Fibroblast of villous mesenchyme (primary cell): Measurements from ENCODE around the gene CYP2B6. TPM values are rescaled to one million over a fixed set of nuclear protein-coding genes. Genes with fewer than 3 reads are reported as not detected.
"Not testable (repeated sequence)": the region's sequence is repeated elsewhere in the genome, so short reads cannot be mapped to it uniquely, and the experiment has no call there.

Experiments
- DNase-seq: peaks from one replicate; pipeline ENCODE4 v3.0.0-alpha.2; 2010; ENCODE audit warnings: low read depth
- H3K4me3 ChIP-seq: 2 replicates; pipeline ENCODE4 v1.5.1; 2011; ENCODE audit warnings: low read depth, mild to moderate bottlenecking, low read length
- CTCF ChIP-seq: IDR thresholded peaks from 2 replicates; pipeline ENCODE4 v1.5.1; 2012; ENCODE audit warnings: low read depth, mild to moderate bottlenecking, low read length; ENCODE audit not compliant: insufficient read depth
- total RNA-seq: library from RNA; depleted of rRNA; stranded (reverse); fragments of >200 nt; gene quantifications from 2 replicates; pipeline ENCODE4 v1.2.3, GENCODE V29; 2012

The CYP2B6 gene
- total RNA-seq, 1 donor, result not detected

DNA sequence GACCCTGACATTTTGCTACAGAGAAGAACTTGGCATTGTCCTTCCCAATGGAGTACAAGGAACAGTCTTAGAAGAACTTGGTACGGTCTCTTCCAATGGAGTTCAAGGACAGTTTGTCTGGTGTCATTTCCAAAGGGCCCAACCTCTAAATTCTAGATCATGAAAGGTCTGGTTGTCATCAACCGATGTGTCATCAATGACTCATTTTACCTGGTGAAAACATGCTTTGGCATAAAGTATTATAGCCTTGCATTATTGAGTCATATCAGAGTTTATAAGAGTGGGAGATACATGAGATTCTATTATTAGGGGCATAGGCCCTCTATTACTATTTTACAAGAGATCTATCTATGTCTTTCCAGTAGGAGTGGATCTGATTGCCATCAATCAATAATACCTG is 4.3 kb downstream of the CYP2B6 start:
- no peak overlapping the region for H3K4me3 ChIP-seq
- no peak for TF ChIP-seq CTCF
- no peak for DNase-seq

DNA sequence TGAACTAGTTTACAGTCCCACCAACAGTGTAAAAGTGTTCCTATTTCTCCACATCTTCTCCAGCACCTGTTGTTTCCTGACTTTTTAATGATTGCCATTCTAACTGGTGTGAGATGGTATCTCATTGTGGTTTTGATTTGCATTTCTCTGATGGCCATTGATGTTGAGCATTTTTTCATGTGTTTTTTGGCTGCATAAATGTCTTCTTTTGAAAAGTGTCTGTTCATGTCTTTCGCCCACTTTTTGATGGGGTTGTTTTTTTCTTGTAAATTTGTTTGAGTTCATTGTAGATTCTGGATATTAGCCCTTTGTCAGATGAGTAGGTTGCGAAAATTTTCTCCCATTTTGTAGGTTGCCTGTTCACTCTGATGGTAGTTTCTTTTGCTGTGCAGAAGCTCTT is 7.9 kb downstream of the CYP2B6 start:
- not testable (repeated sequence) for DNase-seq, H3K4me3 ChIP-seq

DNA sequence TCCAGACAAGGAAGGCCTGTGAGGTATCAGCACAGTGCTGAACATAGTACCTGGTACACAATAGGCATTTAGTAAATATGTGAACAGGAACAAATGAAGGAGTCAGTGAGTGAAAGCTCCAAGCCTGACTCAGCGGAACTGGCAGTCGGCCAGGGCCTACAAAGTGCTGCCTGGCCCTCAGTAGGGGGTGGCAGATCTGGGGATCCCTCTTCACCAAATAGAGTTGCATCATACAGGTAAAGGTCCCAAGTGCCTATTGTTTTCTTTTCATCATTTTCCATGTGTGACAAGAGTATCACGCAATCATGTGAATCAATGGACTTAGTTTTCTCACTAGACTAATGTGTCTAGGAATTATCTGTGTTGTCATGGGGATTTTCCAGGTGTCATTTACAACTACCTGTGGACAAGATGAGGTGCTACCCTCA is 9.2 kb downstream of the CYP2B6 start:
- TF ChIP-seq CTCF, result no peak
- no peak overlapping the region for H3K4me3 ChIP-seq
- no peak for DNase-seq

- no peak for DNase-seq
- H3K4me3 ChIP-seq, result no peak overlapping the region
- TF ChIP-seq CTCF, result no peak
Observed at GRCh38 chr19:41001243-41001971, 10.3 kb downstream of the CYP2B6 start.

GRCh38 chr19:41003656-41004055 is 12.6 kb downstream of the CYP2B6 start:
- H3K4me3 ChIP-seq, DNase-seq: not testable (repeated sequence)

GRCh38 chr19:41009700-41010235 is 18.7 kb downstream of the CYP2B6 start:
- H3K4me3 ChIP-seq, result no peak overlapping the region
- DNase-seq, result no peak
- no peak for TF ChIP-seq CTCF

DNA sequence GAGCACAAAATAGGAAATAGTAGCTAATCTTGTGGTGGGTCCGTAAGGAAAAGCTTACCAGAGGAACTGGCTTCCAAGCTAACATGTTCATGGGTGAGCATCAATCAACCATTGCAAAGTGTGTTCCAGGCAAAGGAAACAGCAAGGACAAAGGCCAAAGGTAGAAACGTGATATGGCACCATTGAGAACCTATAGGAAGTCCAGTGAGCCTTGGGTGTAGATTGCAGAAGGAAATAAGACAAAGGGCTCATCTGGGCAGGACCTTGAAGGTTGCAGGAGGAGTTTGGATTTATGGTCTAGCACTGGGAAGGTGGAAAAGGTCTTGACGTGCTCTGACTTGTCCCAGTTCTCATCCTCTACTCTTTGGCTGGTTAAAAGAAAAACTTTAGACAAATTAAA is 22.3 kb downstream of the CYP2B6 start:
- no peak overlapping the region for H3K4me3 ChIP-seq
- TF ChIP-seq CTCF, result no peak

DNA sequence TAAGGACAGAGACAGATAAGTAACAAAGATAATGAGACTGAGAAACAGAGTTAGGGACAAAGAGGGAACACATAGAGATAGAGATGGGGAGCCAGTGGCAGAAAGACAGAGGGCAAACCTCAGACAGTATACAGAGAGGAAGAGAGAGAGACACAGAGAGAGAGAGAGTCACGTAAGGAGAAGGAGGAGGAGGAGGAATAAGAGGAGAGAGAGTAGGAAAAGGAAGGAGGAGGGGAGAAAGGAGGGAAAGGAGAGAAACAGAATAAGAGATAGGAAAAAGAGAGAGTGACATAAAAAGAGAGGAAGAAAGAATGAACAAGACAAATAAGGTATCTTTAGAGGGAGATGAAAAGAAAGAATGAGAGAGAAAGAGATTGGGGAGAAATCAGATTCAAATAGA is 23.6 kb downstream of the CYP2B6 start:
- DNase-seq, result no peak
- H3K4me3 ChIP-seq, result no peak overlapping the region
- no peak for TF ChIP-seq CTCF

More for the DNA sequence above, 22.3 kb downstream of the CYP2B6 start:
- DNase-seq, result no peak
